ENCODE results near the gene LARGE2. TPM values are rescaled to one million over a fixed set of nuclear protein-coding genes. Genes with fewer than 3 reads are reported as not detected.

Gene LARGE2
- total RNA-seq, 1 experiment from 2014 or later: 67.6 TPM

- TF ChIP-seq EZH2 (IDR thresholded peaks at IDR 0.05) (no peak), EGR1 (IDR thresholded peaks at IDR 0.05; ENCODE audit: low read depth) (no peak), SP1 (IDR thresholded peaks at IDR 0.05; ENCODE audit: low read depth) (no peak), ELF1 (IDR thresholded peaks at IDR 0.05; ENCODE audit: borderline replicate concordance, low read depth) (no peak), YY1 (IDR thresholded peaks at IDR 0.05; ENCODE audit: extremely low read depth, insufficient replicate concordance, low read depth, low read length) (no peak), ATF3 (IDR thresholded peaks at IDR 0.05) (no peak), SIN3A (IDR thresholded peaks at IDR 0.05; ENCODE audit: low read depth) (no peak), SRF (IDR thresholded peaks at IDR 0.05; ENCODE audit: low read depth) (no peak), RAD21 (IDR thresholded peaks at IDR 0.05; ENCODE audit: low read depth) (no peak), POLR2A (IDR thresholded peaks at IDR 0.05; ENCODE audit: borderline replicate concordance, extremely low read depth, insufficient read depth, insufficient read length) (no peak), CEBPB (IDR thresholded peaks at IDR 0.05; ENCODE audit: low read depth) (no peak), CBX3 (IDR thresholded peaks at IDR 0.05; ENCODE audit: low read depth) (no peak), ZFX (IDR thresholded peaks at IDR 0.05) (no peak), CTCF (IDR thresholded peaks at IDR 0.05 in 2 of 3, conservative IDR thresholded peaks at IDR 0.05 in 1 of 3; ENCODE audit: borderline replicate concordance in 1 of 3, insufficient read depth in 1 of 3, low read depth in 2 of 3, low read length in 2 of 3) (no peak), ZNF274 (IDR thresholded peaks at IDR 0.05; ENCODE audit: low read depth, low read length) (no peak)
- H4K20me1 ChIP-seq (ENCODE audit: insufficient read depth): no peaks in the 10 kb centered on the region
- POLR2A ChIA-PET: no interaction called here
- H3K4me3 ChIP-seq (replicated peaks in 1 of 2; ENCODE audit: low read depth in 1 of 2, low read length in 2 of 2): no peak overlapping the region
- no peak overlapping the region for H3K9ac ChIP-seq (ENCODE audit: low read length)
- no peak overlapping the region for H2AFZ ChIP-seq (ENCODE audit: low read depth, low read length, poor library complexity, severe bottlenecking)
- CTCF ChIA-PET: interaction anchor here (2.3 kb wide), 1 partner anchor 10 kb away, joined by 11 read pairs; no protein-coding TSS in a partner anchor
- intact Hi-C loops (cut with micrococcal nuclease): no loop called here
- no peaks in the 10 kb centered on the region for H3K4me1 ChIP-seq (ENCODE audit: control insufficient read depth in 1 of 2, insufficient read depth in 2 of 2, low read length in 2 of 2)
- no peaks in the 10 kb centered on the region for H3K27me3 ChIP-seq (ENCODE audit: insufficient read depth, low read length)
- RAD21 ChIA-PET (ENCODE audit: low non-redundant PET in 1 of 2, low total read pairs in 2 of 2, uncharacterized antibody in 2 of 2, unreplicated experiment in 2 of 2): no interaction called here
- DNase-seq (ENCODE audit: low read depth, low spot score) (no peak), ATAC-seq (no peak)
- BruUV-seq (replicated peaks): no TSS peak
- no peak overlapping the region for H3K4me2 ChIP-seq (ENCODE audit: low read length)
- H3K9me2 ChIP-seq (ENCODE audit: insufficient read depth): no peaks in the 10 kb centered on the region
- no peaks in the 10 kb centered on the region for H3K9me3 ChIP-seq (ENCODE audit: control insufficient read depth in 1 of 2, insufficient read depth in 1 of 2, low read depth in 1 of 2, low read length in 2 of 2)
- no peaks in the 10 kb centered on the region for H3K79me2 ChIP-seq (ENCODE audit: insufficient read depth, low read length)
- no peaks in the 10 kb centered on the region; a peak in 1 of 4 replicates for H3K36me3 ChIP-seq (ENCODE audit: control insufficient read depth in 1 of 2, insufficient read depth in 2 of 2, low read length in 2 of 2)
- H3K27ac ChIP-seq (ENCODE audit: low read depth, low read length): no peak overlapping the region
Measured at GRCh38 chr11:45974806-45975205, 52.4 kb downstream of the LARGE2 start.

Other genes starting within 250 kb of the LARGE2 start
- 18.2 TPM for gene SLC35C1, start 117.5 kb upstream of the LARGE2 start, total RNA-seq (2021; ENCODE audit: unreplicated experiment)
- gene CRY2, start 75.2 kb upstream of the LARGE2 start, total RNA-seq (2021; ENCODE audit: unreplicated experiment): 18.0 TPM
- 10.1 TPM for gene MAPK8IP1, start 37.0 kb upstream of the LARGE2 start, total RNA-seq (2021; ENCODE audit: unreplicated experiment)
- gene FREY1, start 15.4 kb upstream of the LARGE2 start, total RNA-seq (2021; ENCODE audit: unreplicated experiment): 0.96 TPM
- gene PEX16, start 4.8 kb upstream of the LARGE2 start, total RNA-seq (2021; ENCODE audit: unreplicated experiment): 33.2 TPM
- 27.0 TPM for gene PHF21A, start 198.8 kb downstream of the LARGE2 start, total RNA-seq (2021; ENCODE audit: unreplicated experiment)

Measured in HCT116 (cell line).